ENCODE data around the gene FAM193B.
"Not testable (repeated sequence)": the region's sequence is repeated elsewhere in the genome, so short reads cannot be mapped to it uniquely, and the experiment has no call there.

Gene FAM193B

DNA sequence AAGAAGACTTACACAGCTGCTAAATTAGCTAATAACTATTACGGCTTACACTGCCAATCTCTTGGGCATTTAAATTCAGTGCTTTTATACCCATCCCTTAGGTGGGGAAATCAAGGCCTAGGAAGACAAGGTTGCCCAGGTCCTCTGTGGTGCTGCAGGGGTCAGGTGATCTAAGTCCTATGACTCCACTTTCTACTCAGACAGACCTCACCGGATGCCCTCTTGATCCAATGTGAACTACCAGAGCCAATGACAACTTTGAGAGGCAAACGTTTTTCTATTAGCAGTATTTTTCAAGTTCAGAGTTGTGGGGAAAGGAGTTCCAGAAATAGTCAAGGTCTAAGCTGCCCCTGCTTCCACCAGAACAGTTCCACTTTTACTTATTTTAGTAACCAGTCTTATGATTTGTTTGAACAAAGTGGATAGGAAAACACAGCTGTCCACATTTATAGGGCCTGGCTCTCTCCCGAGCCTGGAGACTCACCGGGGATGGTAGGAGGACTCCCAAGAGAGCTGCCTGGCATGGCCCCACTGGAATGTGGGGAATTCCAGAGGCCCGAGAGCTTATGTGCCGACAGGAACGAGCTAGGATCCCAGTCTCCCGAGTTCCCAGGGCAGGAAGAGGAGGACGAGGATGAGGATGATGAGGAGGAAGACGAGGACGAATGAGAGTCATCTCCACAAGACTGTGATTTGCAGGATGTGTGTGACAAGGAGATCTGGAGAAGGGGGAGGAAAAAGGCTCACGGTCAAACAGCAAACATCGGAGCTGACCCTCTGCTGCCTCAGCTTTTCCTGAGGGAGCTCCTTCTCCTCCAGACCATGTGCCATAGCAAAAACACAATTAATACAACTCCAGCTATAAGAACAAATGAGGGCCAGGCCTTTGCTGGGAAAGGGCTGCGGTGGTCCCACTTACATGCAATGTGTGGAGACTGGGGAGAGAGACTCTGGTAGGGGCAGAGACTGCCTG, 16.7 kb downstream of the FAM193B start:
- H3K27me3 ChIP-seq (ENCODE audit: insufficient read depth, poor library complexity, severe bottlenecking) = no peaks in the 10 kb centered on the region
- H3K27ac ChIP-seq (replicated peaks) = no peak overlapping the region
- H3K4me3 ChIP-seq (replicated peaks; ENCODE audit: insufficient read depth, low read length) = no peak overlapping the region
- no peak for DNase-seq (ENCODE audit: low read depth in 1 of 2, low spot score in 1 of 2)
- TF ChIP-seq REST (IDR thresholded peaks at IDR 0.05; ENCODE audit: insufficient replicate concordance, low read depth) = no peak
- TF ChIP-seq, protein P1, sequence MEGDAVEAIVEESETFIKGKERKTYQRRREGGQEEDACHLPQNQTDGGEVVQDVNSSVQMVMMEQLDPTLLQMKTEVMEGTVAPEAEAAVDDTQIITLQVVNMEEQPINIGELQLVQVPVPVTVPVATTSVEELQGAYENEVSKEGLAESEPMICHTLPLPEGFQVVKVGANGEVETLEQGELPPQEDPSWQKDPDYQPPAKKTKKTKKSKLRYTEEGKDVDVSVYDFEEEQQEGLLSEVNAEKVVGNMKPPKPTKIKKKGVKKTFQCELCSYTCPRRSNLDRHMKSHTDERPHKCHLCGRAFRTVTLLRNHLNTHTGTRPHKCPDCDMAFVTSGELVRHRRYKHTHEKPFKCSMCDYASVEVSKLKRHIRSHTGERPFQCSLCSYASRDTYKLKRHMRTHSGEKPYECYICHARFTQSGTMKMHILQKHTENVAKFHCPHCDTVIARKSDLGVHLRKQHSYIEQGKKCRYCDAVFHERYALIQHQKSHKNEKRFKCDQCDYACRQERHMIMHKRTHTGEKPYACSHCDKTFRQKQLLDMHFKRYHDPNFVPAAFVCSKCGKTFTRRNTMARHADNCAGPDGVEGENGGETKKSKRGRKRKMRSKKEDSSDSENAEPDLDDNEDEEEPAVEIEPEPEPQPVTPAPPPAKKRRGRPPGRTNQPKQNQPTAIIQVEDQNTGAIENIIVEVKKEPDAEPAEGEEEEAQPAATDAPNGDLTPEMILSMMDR (IDR thresholded peaks at IDR 0.05; ENCODE audit: insufficient read depth, low read length) = no peak
- no peak for TF ChIP-seq GABPA (IDR thresholded peaks at IDR 0.05; ENCODE audit: low read depth)

GRCh38 chr5:177536386-177536785, 18.0 kb downstream of the FAM193B start:
- no peak for DNase-seq (ENCODE audit: low read depth in 1 of 2, low spot score in 1 of 2)
- Histone ChIP-seq H3K4me3 (replicated peaks; ENCODE audit: insufficient read depth, low read length) (no peak overlapping the region), H3K27ac (replicated peaks) (no peak overlapping the region), H3K27me3 (ENCODE audit: insufficient read depth, poor library complexity, severe bottlenecking) (no peaks in the 10 kb centered on the region)
- TF ChIP-seq SPI1 (IDR thresholded peaks at IDR 0.05; ENCODE audit: borderline replicate concordance, low read depth) (no peak), GABPA (IDR thresholded peaks at IDR 0.05; ENCODE audit: low read depth) (no peak), REST (IDR thresholded peaks at IDR 0.05; ENCODE audit: insufficient replicate concordance, low read depth) (no peak), POLR2AphosphoS5 (IDR thresholded peaks at IDR 0.05; ENCODE audit: low read depth) (no peak)
- TF ChIP-seq, protein P1 (IDR thresholded peaks at IDR 0.05; ENCODE audit: insufficient read depth, low read length) = no peak

DNA sequence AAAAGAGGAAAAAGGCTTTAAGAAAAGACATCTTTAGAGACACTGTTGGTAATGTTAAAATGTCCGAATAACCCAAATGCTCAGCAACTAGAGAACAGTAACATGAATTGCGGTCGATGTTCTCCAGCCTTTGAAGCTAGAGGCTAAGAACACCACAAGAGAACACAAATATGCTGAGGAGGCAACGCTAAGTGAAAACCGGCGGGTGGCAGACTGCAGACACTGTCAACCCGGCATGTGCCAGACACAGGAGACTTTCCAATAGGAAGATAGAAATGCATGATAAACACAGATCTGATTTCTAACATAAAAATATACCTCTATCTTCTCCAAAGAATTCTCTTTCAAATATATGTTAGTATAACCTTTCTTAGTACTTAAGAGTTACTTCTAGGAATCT, 19.2 kb downstream of the FAM193B start:
- H3K4me3 ChIP-seq (replicated peaks; ENCODE audit: insufficient read depth, low read length) = no peak overlapping the region
- H3K27me3 ChIP-seq (ENCODE audit: insufficient read depth, poor library complexity, severe bottlenecking) = no peaks in the 10 kb centered on the region
- TF ChIP-seq SPI1 (IDR thresholded peaks at IDR 0.05; ENCODE audit: borderline replicate concordance, low read depth) (no peak), REST (IDR thresholded peaks at IDR 0.05; ENCODE audit: insufficient replicate concordance, low read depth) (no peak), POLR2AphosphoS5 (IDR thresholded peaks at IDR 0.05; ENCODE audit: low read depth) (no peak)
- TF ChIP-seq, protein P1 (IDR thresholded peaks at IDR 0.05; ENCODE audit: insufficient read depth, low read length) = no peak
- no peak overlapping the region for H3K27ac ChIP-seq (replicated peaks)
- DNase-seq (ENCODE audit: low read depth in 1 of 2, low spot score in 1 of 2) = no peak

DNA sequence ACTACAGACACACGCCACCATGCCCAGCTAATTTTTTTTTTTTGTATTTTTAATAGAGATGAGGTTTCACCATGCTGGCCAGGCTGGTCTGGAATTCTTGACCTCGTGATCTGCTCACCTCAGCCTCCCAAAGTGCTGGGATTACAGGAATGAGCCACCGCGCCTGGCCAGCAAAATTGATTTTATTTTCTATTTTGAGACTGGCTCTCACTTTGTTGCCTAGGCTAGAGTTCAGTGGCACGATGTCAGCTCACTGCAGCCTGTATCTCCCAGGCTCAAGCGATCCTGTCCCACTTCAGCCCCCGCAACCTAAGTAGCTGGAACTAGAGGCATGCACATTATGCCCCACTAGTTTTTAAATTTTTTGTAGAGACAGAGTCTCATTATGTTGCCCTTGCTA, 19.9 kb downstream of the FAM193B start:
- H3K27me3 ChIP-seq (ENCODE audit: insufficient read depth, poor library complexity, severe bottlenecking); DNase-seq (ENCODE audit: low read depth in 1 of 2, low spot score in 1 of 2); H3K4me3 ChIP-seq (replicated peaks; ENCODE audit: insufficient read depth, low read length); H3K27ac ChIP-seq (replicated peaks): not testable (repeated sequence)

All from HL-60 (cell line).